OCI-LY3 (cell line): ENCODE results near the gene TMEM108.

Experiments used
- CTCF ChIP-seq: fragments of 200-600, 300-600 bp; sonication (generic); IDR thresholded peaks from 2 replicates; pipeline ENCODE4 v1.5.1; 2014; ENCODE audit warnings: antibody characterized with exemption, low read length, low read depth
- EZH2phosphoT487 ChIP-seq: fragments of 200-600 bp; shearing (Covaris generic); IDR thresholded peaks from 2 replicates; pipeline ENCODE4 v1.6.1; 2018; ENCODE audit warnings: antibody characterized with exemption, mixed run types, low read depth

- TF ChIP-seq CTCF = no peak
- TF ChIP-seq EZH2phosphoT487 = no peak
Observed at GRCh38 chr3:133400006-133400515, 361.9 kb downstream of the TMEM108 start, which contains the start of gene BFSP2.
